Measurements from ENCODE around the gene RSPH9. TPM values are rescaled to one million over a fixed set of nuclear protein-coding genes. Genes with fewer than 3 reads are reported as not detected.
A peak's percentile ranks its signal among the peaks of the same experiment; 100 is the strongest.

The RSPH9 gene
- polyA plus RNA-seq, 3 donors, result 0.05 to 0.52 (median 0.13) TPM

- WGBS (ENCODE audit: insufficient coverage), result 97% methylated on average over 3 of the region's 5 CpGs
- Histone ChIP-seq H3K27me3 (ENCODE audit: control insufficient read depth in 2 of 2, insufficient read depth in 2 of 2, low read length in 2 of 2) (no peaks in the 10 kb centered on the region), H3K36me3 (replicated peaks in 1 of 2; ENCODE audit: control insufficient read depth in 1 of 2, insufficient read depth in 2 of 2, low read length in 2 of 2) (peaks cover 50 to 73% of the 10 kb centered on the region in 2 donors), H3K4me1 (ENCODE audit: control insufficient read depth in 1 of 2, insufficient read depth in 2 of 2, low read length in 2 of 2) (peaks cover 9 to 11% of the 10 kb centered on the region in 2 donors), H3K79me2 (ENCODE audit: insufficient read depth, low read length) (peaks cover 51% of the 10 kb centered on the region), H2AFZ (ENCODE audit: insufficient read depth, low read depth, low read length, poor library complexity, severe bottlenecking) (no peak overlapping the region), H3K4me3 (replicated peaks in 1 of 3; ENCODE audit: low read depth in 2 of 3, low read length in 3 of 3) (no peak overlapping the region), H4K20me1 (ENCODE audit: insufficient read depth, low read length) (peaks cover 61% of the 10 kb centered on the region), H3K4me2 (replicated peaks; ENCODE audit: extremely low read depth, low read length, poor library complexity, severe bottlenecking) (no peak overlapping the region), H3K27ac (ENCODE audit: low read depth in 1 of 2, low read length in 2 of 2) (no peak overlapping the region), H3K9ac (ENCODE audit: insufficient read depth, low read length, poor library complexity, severe bottlenecking) (no peak overlapping the region), H3K9me3 (replicated peaks in 1 of 2; ENCODE audit: control insufficient read depth in 1 of 2, insufficient read depth in 1 of 2, low read length in 2 of 2) (no peaks in the 10 kb centered on the region)
- no peak for TF ChIP-seq CTCF (IDR thresholded peaks at IDR 0.05)
- intact Hi-C loops (cut with micrococcal nuclease), result no loop called here
- DNase-seq, result no peak
- Mint-ChIP-seq H3K9me3 (no peaks in the 10 kb centered on the region), H3K4me1 (peaks cover 18% of the 10 kb centered on the region), H3K36me3 (peaks cover 65 to 73% of the 10 kb centered on the region in 2 donors), H3K27ac (peak overlapping the region in 2 of 7 donors; percentile 7 to 54), H3K4me3 (no peak overlapping the region), H3K27me3 (ENCODE audit: low read depth in 3 of 3) (no peaks in the 10 kb centered on the region)
Measured at GRCh38 chr6:43681303-43681702, 36.5 kb downstream of the RSPH9 start.

- Mint-ChIP-seq H3K27me3 (ENCODE audit: low read depth in 3 of 3) (no peaks in the 10 kb centered on the region), H3K4me1 (peaks cover 28% of the 10 kb centered on the region), H3K4me3 (no peak overlapping the region), H3K9me3 (no peaks in the 10 kb centered on the region), H3K36me3 (peaks cover 51 to 57% of the 10 kb centered on the region in 2 donors), H3K27ac (peak overlapping the region in 1 of 7 donors; percentile 37)
- peaks cover 64% of the 10 kb centered on the region for H3K79me2 ChIP-seq (ENCODE audit: insufficient read depth, low read length)
- no peak for DNase-seq
- no peak overlapping the region for H3K9ac ChIP-seq (ENCODE audit: insufficient read depth, low read length, poor library complexity, severe bottlenecking)
- no peak overlapping the region for H3K4me2 ChIP-seq (replicated peaks; ENCODE audit: extremely low read depth, low read length, poor library complexity, severe bottlenecking)
- no peaks in the 10 kb centered on the region for H3K27me3 ChIP-seq (ENCODE audit: control insufficient read depth in 2 of 2, insufficient read depth in 2 of 2, low read length in 2 of 2)
- no peak for TF ChIP-seq CTCF (IDR thresholded peaks at IDR 0.05)
- no peak overlapping the region for H3K27ac ChIP-seq (ENCODE audit: low read depth in 1 of 2, low read length in 2 of 2)
- no peak overlapping the region for H3K4me3 ChIP-seq (replicated peaks in 1 of 3; ENCODE audit: low read depth in 2 of 3, low read length in 3 of 3)
- intact Hi-C loops (cut with micrococcal nuclease), result no loop called here
- H4K20me1 ChIP-seq (ENCODE audit: insufficient read depth, low read length), result peaks cover 56% of the 10 kb centered on the region
- peaks cover 34 to 57% of the 10 kb centered on the region in 2 donors for H3K36me3 ChIP-seq (replicated peaks in 1 of 2; ENCODE audit: control insufficient read depth in 1 of 2, insufficient read depth in 2 of 2, low read length in 2 of 2)
- 97% methylated on average over 5 of the region's 8 CpGs for WGBS (ENCODE audit: insufficient coverage)
- H2AFZ ChIP-seq (ENCODE audit: insufficient read depth, low read depth, low read length, poor library complexity, severe bottlenecking), result no peak overlapping the region
- H3K4me1 ChIP-seq (ENCODE audit: control insufficient read depth in 1 of 2, insufficient read depth in 2 of 2, low read length in 2 of 2), result peaks cover 20 to 24% of the 10 kb centered on the region in 2 donors
- H3K9me3 ChIP-seq (replicated peaks in 1 of 2; ENCODE audit: control insufficient read depth in 1 of 2, insufficient read depth in 1 of 2, low read length in 2 of 2), result no peaks in the 10 kb centered on the region
Measured at GRCh38 chr6:43682724-43683429, 38.0 kb downstream of the RSPH9 start.
